PC-9 (cell line): ENCODE data around the gene SKIL.

Experiments
- EZH2 ChIP-seq: fragments of 200-600 bp; sonication (generic); IDR thresholded peaks from 2 replicates; pipeline ENCODE4 v1.8.0; 2017; ENCODE audit warnings: antibody characterized with exemption, low read depth
- TF ChIP-seq, protein P1 (sequence below): fragments of 200-600 bp; sonication (generic); conservative IDR thresholded peaks from 2 replicates; pipeline ENCODE4 v1.6.1; 2017; ENCODE audit warnings: mixed run types, antibody characterized with exemption, mild to moderate bottlenecking, moderate library complexity

DNA sequence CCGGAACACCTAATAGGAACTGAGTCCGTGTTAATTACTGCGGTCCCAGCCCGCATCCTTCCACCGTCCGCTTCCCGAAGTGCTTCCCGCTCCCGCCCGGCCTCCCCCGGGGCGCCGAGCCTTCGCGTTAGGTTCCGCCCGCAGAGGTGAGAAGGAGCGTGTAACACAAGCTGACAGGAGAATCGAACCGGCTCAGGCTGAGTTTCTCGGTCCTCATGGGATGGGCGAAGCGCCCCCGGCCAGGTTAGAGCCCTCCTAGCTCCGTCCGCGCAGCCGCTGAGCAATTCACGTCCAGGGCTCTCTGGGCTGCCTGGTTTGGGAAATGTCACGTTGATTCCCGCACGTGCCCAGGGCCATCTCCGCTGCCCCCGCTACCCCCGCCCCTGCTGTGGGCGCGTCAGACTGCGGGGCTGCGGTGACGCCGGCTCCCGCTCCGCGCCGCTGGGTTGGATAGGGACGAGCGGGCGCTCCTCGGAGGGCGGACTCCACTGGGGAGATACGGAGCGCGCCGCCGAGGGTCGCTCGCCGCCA lies 62.1 kb downstream of the SKIL start:
- TF ChIP-seq, protein P1, sequence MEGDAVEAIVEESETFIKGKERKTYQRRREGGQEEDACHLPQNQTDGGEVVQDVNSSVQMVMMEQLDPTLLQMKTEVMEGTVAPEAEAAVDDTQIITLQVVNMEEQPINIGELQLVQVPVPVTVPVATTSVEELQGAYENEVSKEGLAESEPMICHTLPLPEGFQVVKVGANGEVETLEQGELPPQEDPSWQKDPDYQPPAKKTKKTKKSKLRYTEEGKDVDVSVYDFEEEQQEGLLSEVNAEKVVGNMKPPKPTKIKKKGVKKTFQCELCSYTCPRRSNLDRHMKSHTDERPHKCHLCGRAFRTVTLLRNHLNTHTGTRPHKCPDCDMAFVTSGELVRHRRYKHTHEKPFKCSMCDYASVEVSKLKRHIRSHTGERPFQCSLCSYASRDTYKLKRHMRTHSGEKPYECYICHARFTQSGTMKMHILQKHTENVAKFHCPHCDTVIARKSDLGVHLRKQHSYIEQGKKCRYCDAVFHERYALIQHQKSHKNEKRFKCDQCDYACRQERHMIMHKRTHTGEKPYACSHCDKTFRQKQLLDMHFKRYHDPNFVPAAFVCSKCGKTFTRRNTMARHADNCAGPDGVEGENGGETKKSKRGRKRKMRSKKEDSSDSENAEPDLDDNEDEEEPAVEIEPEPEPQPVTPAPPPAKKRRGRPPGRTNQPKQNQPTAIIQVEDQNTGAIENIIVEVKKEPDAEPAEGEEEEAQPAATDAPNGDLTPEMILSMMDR, result no peak
- no peak for TF ChIP-seq EZH2
